Urothelium cell line (cell line): Measurements from ENCODE around the gene SELENOF.

Experiments
- DNase-seq: peaks from one replicate; pipeline ENCODE4 v3.0.0; 2011; ENCODE audit warnings: low spot score, mixed read lengths
- FAIRE-seq: peaks from 2 replicates; lab custom pipeline; 2011; peaks lifted over from hg19 to GRCh38; lab: Jason Lieb, UNC

The SELENOF gene

GRCh38 chr1:86860424-86860823, 53.5 kb downstream of the SELENOF start:
- no peak for FAIRE-seq
- DNase-seq = no peak

- DNase-seq (no peak), FAIRE-seq (no peak)
These were observed 53.9 kb downstream of the SELENOF start for GRCh38 chr1:86860020-86860419.

GRCh38 chr1:86858524-86859261, 55.2 kb downstream of the SELENOF start:
- DNase-seq (no peak), FAIRE-seq (no peak)

GRCh38 chr1:86856196-86856595, 57.7 kb downstream of the SELENOF start:
- FAIRE-seq (no peak), DNase-seq (no peak)

- FAIRE-seq (no peak), DNase-seq (no peak)
These were observed 59.6 kb downstream of the SELENOF start for GRCh38 chr1:86854352-86854751.

GRCh38 chr1:86852782-86853408, 61.0 kb downstream of the SELENOF start:
- DNase-seq = no peak
- FAIRE-seq = no peak

- DNase-seq (no peak), FAIRE-seq (no peak)
These were observed 61.6 kb downstream of the SELENOF start for GRCh38 chr1:86852289-86852688.

- no peak for DNase-seq
- no peak for FAIRE-seq
These were observed 64.2 kb downstream of the SELENOF start for GRCh38 chr1:86849756-86850155.

GRCh38 chr1:86848654-86849053, 65.3 kb downstream of the SELENOF start:
- FAIRE-seq (no peak), DNase-seq (no peak)

- DNase-seq (no peak), FAIRE-seq (no peak)
These were observed 67.7 kb downstream of the SELENOF start for GRCh38 chr1:86846164-86846647.

GRCh38 chr1:86845514-86845913, 68.4 kb downstream of the SELENOF start:
- no peak for FAIRE-seq

GRCh38 chr1:86841116-86841515, 72.8 kb downstream of the SELENOF start:
- no peak for DNase-seq
- no peak for FAIRE-seq

More at GRCh38 chr1:86845514-86845913, 68.4 kb downstream of the SELENOF start:
- no peak for DNase-seq

GRCh38 chr1:86833461-86834215, 80.3 kb downstream of the SELENOF start:
- peak; percentile 80 for DNase-seq
- FAIRE-seq = no peak

GRCh38 chr1:86832433-86832832, 81.5 kb downstream of the SELENOF start:
- DNase-seq (no peak), FAIRE-seq (no peak)

GRCh38 chr1:86829321-86829720, 84.6 kb downstream of the SELENOF start:
- DNase-seq = no peak
- FAIRE-seq = no peak

GRCh38 chr1:86828024-86828423, 85.9 kb downstream of the SELENOF start:
- DNase-seq (no peak), FAIRE-seq (no peak)

- FAIRE-seq (no peak), DNase-seq (no peak)
These were observed 87.1 kb downstream of the SELENOF start for GRCh38 chr1:86826856-86827255.

- DNase-seq (no peak), FAIRE-seq (no peak)
These were observed 88.6 kb downstream of the SELENOF start for GRCh38 chr1:86825319-86825718.

- FAIRE-seq = no peak
- no peak for DNase-seq
These were observed 90.0 kb downstream of the SELENOF start for GRCh38 chr1:86823821-86824500.

- FAIRE-seq = no peak
- DNase-seq = no peak
These were observed 90.5 kb downstream of the SELENOF start for GRCh38 chr1:86823386-86823785.

GRCh38 chr1:86822459-86822858, 91.5 kb downstream of the SELENOF start:
- no peak for DNase-seq
- no peak for FAIRE-seq
